GM12801 (cell line): Measurements from ENCODE around the gene NOL11.

ENCODE experiments used
- CTCF ChIP-seq: IDR thresholded peaks from one replicate; pipeline ENCODE4 v1.5.1; 2011; ENCODE audit warnings: control low read depth; ENCODE audit not compliant: insufficient read length; ENCODE audit errors: extremely low read depth

The NOL11 gene

DNA sequence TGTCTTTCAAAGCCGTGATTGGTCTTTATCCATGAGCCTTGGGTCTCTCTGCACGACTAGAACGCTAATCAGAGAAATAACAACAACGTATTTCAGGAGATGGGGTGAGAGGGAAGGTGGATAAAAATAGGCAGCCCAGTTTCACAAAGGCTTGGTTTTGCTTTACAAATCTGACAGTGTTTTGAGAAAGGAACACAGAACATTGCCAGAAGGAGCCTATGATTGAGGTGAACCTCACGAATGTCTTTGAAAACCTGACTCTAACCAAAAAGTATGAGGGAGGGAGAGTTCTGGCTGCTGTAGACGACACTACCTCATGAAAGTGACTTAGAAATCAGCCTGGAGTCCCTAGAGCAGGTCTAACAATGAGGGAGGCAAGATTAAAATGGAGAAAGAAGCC is 38.0 kb upstream of the NOL11 start:
- TF ChIP-seq CTCF: no peak

- TF ChIP-seq CTCF: no peak
Measured at GRCh38 chr17:67680445-67681224, 37.1 kb upstream of the NOL11 start.

DNA sequence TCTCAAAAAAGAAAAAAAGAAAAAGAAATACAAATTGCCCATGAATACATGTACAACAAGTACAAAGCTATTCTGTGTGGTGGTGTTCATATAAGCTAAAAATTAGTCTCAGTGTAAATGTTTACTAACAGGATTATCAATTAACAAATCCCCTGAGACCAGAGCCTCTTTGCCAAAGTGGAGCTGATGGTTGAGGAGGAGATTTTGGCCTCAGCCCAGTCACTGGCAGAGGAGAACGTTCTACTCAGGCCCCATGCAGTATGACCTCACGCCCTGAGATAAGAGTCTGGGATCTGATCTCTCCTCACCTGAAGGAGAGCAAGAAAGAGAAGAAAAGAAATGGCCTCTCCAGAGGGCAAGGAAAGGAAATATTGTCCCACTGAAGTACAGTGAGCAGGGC is 35.5 kb upstream of the NOL11 start:
- TF ChIP-seq CTCF: no peak

- TF ChIP-seq CTCF: no peak
Measured at GRCh38 chr17:67685351-67685750, 32.4 kb upstream of the NOL11 start.

DNA sequence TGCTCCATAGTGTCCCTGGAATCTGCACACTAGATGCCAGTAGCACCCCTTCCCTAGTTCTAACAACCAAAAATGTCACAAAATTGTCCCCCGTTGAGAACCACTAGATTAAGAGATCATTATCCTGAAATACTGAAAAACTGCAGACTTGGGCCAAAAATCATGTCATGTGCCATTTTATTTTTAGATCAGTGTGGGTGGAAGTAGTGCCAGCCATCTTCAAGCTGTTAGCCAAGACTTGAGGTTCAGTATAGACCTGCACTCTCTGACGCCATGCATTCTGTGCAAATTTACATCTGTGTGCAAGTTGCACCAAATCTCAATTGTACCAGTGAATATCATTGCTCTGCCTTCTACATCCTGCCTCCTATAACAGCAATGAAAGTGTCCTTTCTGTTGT is 31.5 kb upstream of the NOL11 start:
- no peak for TF ChIP-seq CTCF

DNA sequence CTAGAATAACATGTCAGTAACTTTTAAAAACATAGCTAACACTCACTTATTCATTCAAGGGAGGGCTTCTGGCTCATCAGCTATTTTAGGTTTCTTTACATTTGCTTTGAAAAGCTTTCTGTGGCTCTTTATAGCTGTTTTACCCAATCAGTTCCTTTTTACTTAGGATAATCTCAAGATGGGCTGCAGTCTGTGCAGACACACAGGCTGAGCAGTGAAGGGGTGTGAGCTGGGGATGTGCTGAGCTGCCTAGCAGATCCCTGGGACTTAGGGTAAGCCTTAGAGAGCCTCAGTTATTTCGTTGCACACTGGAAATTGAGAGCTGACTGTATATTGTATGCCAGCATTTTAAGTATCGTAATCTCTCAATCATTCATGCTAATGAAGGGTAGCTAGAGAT is 30.2 kb upstream of the NOL11 start:
- TF ChIP-seq CTCF: no peak

DNA sequence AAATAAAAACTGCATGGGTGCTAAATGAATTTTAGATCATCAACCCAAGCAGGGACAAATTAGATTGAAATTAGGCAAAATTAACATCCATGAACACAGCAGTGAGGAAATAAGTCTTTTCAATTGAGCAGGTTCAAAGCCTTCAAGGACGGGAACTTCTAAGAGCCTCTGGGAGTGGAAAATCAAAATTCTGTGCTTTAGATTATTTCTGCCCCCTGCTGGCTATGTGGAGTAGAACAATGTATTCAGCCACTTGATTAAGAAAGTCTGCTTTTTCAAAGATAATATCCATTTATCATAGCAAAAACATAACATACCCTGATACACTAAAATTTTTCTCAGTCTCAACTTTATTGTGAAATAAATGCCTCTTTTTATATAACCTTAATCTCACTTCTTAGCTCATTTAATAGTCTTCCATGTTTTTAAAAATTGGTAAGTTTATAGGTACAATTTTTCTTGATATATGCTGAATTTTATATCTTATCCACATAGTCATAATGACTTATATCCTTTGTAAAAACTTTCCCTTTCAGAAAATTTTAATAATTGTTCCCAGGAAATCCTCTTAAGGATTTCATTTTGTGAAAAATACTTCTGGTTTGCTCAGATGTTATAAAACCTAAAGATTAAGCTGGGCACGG is 28.1 kb upstream of the NOL11 start:
- TF ChIP-seq CTCF: peak; percentile 6
